Body of pancreas (tissue), 4 donors: Measurements from ENCODE around the gene TMEM9.

ENCODE experiments used
- CTCF ChIP-seq, 7 experiments: fragments of 450-650 bp in 4 of 7; fragments of 200-600 bp in 3 of 7; sonication (generic) in 3 of 7; IDR thresholded peaks; one replicate each; pipeline ENCODE4 v1.5.1; 2016 to 2019; ENCODE audit warnings: antibody characterized with exemption in 7 of 7
- POLR2A ChIP-seq, 3 donors: fragments of 450-650 bp; IDR thresholded peaks; one replicate each; pipeline ENCODE4 v1.6.1; 2016; ENCODE audit warnings: antibody characterized with exemption in 3 of 3, mild to moderate bottlenecking in 2 of 3

DNA sequence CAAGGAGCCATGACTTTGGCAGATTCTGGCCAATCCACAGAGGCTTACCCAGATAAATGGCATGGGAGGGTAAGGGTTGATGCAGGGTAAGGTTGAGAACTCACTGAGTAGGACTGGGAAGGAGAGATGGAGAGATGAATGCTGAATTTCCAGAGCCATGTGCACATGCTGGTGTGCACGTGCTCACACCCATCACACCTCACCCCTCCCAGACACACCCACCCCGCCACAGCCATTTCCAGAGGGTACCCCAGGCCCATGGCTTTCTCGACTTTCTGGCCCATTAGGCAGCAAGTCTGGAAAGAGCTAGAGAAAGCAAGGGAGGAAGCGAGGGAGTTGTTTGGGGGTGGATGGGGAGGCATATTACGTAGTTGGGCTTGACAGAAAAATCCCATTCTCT, 43.7 kb downstream of the TMEM9 start:
- no peak for TF ChIP-seq POLR2A (IDR thresholded peaks at IDR 0.05)
- no peak for TF ChIP-seq CTCF (IDR thresholded peaks at IDR 0.05)
